EL (cell line): ENCODE results near the gene SF1.

ENCODE experiments used
- DNase-seq: peaks from one replicate; pipeline ENCODE4 v3.0.0-alpha.2; 2016

The SF1 gene

DNA sequence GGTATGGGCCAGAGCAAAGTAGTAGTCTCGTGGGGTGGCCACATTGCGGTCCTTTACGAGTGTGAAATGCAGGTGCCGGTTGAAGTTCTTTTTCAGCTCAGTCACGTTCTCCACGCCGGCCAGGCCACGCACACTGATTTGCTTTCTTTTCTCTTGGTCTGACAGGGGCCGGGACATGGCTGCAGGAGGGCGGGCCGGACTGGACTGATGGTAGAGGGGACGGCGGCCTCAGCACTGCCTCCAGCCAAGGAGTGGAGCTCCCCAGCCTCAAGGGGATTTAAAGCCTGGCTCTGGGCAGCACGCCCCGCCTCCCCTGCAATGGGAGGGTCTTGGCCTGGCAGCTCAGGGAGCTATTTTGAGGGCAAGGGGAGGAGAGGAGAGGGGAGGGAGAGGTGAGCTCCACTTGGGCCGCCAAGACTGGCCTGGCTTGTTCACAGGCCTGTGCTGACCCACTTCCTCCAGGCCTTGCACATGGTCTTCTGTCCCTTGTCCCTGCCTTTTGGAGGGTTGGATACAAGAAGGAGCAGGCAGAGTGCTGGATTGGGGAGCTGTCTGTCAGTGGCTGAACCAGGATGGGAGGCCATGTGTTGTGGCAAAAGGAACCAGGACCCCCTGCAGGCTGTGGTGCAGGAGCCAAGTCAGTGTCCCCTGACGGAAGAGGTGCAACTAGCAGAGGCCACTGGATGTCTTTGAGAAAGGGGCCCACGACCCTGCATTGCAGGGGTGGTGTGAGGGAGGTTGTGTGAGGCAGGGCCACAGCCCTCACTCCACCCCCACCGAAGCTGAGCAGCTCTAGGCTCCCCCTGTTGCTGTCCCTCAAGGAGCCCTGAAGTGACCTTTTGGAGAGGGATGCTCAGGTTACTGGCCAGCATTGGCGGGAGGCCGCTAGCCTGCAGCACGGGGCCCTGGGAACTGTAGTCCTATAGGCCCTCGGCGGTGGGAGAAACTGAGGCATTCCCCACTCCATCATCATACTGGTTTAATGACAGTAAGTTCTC lies 18.3 kb downstream of the SF1 start, which contains the start of gene PYGM:
TSS of gene PYGM (minus strand) at position 253 of the 998 bp plus-strand sequence. CDS start at position 177, 76 bp downstream.
- no peak for DNase-seq

DNA sequence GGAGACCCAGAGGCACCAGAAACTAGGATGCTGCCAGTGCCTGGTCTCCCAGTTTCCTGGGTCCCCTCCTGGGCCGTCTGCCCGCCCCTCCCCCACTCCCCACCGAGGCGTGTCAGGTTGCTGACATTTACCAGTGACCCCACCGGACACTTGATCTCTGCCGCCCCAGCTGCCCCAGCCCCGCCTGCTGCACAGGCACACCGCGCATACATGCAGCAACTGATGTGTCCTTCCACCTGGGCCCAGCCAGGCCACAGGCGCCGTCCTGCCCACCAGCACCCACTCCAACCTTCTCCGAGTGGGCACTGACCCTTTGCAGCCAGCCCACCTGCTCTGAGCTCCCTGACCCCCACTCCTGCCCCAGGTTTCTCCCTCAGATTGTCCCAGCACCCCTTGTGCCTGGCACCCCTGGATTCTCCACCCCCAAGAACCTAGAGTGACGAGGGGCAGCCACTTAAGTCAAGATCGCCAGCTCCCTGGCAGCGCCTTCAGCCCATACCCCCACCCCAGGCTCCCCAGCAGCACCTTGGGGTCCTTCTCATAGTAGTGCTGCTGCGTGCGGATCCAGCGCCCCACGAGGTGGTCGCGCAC lies 19.1 kb downstream of the SF1 start:
- DNase-seq = no peak

DNA sequence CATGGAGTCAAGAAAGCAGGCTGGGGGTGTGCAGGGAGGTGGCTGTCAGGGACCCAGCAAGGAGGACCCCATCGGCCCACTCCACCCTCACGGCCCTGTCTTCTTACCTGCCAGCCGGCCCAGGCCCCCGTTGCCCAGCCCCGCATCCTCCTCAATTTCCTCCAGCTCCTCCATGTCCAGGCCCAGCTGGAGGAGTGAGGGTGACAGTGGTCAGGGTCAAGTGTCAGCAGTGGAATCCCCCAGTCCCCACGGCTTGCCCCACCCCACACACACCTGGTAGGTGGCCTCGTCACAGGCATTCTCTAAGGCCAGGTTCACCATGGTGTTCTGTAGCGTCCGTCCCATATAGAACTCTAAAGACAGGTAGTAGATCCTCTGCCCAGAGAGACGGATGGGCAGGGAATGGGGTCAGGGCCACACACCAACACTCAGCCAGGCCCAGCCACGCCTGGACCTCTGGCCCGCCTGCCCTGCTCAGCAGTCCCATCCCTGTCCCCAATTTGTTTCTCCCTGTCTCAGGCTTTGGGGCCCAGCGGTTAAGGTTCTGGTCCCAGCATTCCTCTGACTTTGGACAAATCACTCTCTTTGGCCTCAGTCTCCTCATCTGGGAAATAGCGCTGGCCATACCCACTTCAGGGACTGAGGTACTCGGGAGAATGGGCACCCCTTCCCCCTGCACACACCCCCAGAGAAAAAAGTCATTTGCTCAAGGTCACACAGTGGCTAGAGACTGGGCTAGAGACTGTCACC lies 19.8 kb downstream of the SF1 start:
- DNase-seq = no peak

DNA sequence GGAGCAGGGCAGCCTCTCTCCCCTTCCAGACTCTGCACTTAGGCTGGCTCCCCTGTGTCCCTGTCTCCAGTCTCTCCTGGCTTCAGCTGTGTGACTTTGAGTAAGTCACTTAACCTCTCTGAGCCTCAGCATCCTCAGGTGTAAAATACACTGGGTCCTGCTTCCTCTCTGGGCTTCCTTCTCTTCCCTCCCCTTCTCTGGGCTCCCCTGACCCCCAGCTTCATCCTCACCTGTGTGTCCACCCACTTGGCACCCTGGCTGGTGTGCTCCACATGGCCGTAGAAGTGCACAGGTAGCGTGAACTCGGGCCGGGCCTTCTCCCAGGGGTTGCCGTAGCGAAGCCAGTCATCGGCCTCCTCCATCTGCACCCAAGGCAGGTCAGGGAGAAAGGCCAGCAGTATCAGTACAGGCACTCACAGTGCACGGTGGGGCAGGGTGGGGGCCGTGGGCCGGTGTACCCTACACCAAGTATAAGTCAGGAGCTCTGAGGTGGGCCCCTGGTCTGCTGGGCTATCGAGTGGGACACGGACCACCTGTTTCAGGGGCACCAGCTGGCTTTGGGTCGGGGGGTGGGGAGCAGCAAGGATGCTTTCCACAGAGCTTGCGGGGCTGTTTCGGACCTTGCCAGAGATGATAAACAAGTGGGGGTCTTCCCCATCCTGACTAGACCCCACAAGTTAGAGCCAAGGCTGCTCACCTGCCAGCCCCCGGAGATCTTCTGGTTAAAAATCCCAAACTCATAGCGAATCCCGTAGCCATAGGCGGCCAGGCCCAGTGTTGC lies 20.6 kb downstream of the SF1 start:
- DNase-seq = no peak

DNA sequence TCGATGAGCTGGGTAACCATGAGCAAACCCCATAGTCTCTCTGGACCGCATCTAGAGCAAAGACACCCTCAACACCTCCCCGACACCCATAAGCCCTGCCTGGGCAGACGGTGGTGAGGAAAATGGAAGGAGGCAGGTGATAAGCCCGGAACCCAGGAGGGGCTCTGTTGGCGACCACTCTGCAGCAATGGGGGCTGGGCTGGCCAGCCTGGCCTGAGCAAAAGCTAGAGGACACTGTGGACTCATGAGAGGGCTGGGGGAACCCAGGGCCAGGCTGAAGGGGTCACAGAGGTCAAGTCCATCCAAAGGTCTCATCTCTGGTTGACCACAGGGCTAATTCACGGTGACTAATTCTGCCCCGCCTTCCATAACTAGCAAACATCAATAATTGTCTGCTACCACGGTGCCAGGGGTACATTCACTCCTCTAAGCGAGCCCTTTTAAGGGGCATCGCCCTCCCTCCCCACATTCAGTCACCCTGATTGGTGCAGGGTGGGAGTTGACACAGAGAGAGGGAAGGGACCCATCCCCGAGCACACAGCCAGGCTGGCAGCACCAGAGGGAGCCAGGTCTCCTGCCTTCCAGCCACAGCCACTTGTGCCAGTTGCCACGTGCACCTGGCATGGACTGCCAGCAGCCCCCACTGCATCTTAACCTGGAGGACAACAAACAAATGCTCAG lies 22.5 kb downstream of the SF1 start:
- no peak for DNase-seq

DNA sequence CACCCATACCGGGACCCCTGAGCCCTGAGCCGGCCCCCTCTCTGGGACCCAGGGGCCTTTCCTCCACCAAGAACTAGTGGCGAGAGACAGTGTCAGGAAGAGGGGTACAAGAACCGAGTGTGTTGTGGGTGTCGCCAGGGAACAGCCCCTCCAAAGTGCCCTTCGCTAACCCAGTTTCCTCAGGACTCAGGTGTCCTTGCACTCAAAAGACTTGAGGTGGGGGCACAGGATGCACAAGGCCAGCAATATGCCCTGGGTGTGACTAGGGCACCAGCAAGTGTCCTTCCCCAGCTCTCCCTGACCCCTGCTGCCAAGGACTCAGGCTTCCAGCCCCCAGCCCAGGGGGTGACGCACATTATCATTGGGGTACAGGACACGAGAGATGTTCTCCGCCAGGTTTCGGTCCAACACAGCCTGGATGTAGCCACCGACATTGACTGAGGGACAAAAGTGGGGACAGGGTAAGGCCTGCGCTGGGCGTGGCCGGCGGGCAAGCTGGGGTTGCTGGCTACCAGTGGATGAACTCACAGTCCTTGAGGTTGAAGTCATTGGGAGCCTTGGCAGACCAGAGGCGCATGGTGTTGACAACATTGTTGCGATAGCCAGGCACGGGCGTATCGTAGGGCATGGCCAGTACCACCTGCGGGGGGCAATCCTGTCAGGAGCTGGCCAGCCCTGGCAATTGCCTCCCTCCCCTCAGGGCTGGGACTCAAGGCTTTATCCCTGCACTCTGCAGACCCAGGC lies 23.3 kb downstream of the SF1 start:
- DNase-seq = no peak

DNA sequence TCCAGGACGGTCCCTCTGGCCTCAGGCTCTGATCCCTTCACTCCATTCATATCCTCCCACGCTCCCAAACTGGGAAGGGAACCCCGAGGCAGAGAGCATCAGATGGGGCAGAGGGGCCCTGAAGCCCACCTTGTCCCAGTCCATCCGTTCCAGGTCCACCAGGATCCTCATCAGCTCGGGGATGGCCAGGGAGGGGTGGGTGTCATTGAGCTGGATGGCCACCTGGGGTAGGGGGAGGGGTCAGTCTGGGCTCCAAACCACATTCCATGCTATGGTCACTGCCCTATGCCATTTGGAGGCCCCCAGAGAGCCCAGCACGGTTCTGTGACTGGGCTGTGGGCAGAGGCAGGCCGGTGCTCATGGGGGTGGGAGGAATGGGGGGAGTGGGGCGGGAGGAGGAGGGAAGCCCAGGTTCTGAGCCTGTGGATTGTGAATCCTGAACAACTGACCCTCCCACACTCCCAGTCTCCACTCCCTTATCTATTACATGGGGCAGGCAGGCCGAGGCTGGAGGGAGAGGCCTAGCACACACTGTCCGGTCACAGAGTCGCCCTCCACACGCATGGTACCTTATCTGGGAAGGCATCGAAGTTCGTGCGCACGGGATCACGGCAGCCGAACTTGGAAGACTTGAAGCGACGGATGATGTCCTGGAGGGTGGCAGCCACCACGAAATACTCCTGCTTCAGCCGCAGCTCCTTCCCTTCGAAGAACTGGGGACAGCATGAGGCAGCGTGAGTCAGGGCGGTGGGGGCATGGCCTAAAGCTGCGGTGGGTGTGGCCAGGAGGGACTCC lies 24.0 kb downstream of the SF1 start:
- DNase-seq = no peak

DNA sequence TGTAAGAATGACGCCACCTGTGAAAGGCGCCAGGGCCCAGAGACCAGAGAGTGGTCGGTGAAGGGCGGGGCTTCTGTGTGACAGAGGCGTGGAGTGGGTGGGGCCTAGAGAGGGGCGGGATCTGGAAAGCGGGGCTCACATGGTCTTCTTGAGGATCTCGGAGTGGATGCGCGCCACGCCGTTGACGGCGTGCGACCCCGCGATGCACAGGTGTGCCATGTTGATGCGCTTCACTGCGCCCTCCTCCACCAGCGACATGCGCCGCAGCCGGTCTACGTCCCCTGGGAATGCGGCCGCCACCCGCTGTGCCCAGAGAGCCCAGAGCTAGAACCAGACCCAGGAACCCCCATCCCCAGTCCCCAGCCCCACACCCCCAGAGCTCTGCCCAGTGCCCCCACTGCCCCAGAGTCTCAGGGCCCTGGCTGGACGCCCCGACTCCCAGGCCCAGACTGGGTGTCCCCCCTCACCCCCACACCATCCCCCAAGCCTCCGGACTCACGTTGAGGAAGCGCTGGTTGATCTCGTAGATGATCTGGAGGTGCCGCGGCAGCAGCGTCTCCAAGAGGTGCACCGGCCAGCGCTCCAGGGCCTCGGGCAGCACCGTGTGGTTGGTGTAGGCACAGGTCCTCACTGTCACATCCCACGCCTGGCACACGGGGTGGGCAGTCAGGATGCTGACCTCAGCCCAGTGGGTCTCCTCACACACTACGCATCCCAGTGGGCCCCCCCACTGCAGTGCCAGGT lies 24.8 kb downstream of the SF1 start:
- DNase-seq = no peak

DNA sequence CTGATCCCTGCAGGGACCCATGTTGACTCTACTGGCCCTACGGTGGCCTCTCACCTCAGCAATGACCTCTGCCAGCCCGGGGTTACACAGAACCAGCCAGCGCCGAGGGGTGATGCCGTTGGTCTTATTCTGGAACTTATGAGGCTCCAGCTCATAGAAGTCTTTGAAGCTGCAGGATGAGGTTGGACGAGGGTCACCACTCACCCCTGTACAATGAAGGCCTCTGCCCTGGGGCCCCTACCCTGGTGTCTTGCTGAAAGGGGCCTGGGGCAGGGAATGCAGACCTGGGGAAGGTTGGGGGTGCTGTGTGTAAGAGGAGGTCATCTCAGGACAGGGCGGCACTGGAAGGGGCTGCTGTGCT lies 25.3 kb downstream of the SF1 start:
- DNase-seq = no peak

DNA sequence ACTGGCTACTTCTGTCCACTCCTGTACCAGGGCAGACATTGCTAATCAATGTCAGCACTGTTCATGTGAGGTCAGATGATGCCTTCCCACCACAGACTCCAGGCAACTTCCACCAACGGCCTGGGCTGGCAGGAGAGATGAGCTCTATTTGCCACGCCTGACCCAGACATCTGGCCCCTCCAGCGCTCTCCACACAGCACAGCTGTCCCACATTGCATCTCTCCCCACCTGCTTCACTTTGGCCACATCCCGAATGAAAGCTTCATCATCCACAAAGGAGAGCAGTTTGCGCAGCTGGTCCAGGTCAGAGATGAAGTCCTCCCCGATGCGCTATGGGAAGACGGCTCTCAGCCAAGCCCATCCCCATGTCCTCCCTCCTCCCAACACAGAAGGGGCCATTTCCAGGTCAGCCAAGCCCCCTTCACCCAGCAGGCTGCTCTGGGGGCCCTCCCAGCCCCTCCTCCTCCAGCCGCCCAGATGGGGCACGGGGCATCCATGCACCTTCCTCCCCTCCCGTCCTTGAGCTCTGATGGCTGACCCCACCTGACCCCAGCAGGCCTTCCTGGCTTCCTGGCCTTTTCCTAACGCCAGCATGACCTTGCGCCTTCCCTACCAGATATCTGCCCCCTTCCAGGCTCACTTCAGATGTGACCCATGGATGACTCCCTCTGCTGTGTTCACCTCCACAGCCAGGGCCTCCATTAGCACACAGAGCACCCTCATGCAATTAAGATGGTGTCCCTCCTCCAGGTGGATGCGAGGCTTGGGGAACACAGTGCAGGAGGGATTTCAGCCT lies 26.0 kb downstream of the SF1 start:
- DNase-seq = no peak

DNA sequence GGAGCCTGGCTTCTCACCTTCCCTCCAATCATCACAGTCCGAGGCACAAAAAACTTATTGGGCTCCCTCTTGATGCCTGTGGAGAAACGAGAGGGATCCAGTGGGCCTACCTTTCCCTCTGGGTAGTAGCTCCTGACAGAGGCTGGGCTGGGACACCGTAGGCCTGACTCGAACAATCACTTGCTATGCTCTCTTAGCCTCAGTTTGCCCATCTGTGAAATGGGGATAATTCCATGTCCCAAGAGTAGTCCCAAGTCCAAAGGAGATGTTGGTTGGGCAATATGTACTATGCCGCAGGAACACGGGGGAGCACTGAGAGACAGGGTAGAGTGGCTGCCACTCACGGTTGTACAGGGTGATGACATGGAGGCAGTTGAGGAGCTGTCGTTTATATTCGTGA lies 26.8 kb downstream of the SF1 start:
- DNase-seq = no peak

DNA sequence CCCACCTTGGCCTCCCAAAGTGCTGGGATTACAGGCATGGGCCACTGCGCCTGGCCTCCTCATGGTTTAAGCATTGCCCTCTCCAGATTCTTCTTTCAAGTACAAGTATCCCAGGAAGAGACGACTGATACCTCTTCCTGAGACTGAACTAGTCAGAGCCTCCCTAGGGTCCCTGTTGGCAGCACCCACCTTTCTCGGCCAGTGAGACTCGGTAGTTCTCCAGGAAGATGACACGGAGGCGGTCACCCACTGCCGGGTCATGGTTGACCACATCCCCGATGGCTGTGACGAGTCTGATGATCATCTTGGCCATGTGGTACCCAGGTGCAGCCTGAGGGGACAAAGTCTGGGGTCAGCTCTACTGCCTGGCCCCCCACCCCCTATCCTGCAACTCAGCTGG lies 27.2 kb downstream of the SF1 start:
- no peak for DNase-seq

DNA sequence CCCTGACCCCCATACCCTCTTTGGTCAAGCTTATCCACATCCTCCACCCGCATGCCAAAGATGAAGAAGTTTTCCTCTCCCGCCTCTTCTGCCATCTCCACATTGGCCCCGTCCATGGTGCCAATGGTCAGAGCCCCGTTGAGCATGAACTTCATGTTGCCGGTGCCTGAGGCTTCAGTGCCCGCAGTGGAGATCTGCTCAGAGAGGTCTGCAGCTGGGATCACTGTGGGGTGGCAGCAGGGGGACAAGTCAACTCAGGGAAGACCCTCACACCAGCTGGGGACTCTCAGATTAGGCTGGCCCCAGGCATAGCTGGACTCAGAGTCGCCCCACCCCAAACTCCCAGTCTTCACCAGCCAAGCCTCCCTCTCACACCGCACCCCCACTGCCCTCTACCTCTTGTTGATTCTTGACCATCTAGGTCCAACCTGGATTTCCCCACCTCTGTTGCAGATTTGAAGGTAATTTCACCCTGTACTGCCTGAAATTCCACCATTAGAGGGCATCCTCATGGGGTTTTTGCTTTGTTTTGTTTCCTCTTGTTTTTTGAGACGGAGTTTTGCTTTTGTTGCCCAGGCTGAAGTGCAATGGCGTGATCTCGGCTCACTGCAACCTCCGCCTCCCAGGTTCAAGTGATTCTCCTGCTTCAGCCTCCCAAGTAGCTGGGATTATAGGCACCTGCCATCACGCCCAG lies 27.8 kb downstream of the SF1 start:
- DNase-seq = no peak

DNA sequence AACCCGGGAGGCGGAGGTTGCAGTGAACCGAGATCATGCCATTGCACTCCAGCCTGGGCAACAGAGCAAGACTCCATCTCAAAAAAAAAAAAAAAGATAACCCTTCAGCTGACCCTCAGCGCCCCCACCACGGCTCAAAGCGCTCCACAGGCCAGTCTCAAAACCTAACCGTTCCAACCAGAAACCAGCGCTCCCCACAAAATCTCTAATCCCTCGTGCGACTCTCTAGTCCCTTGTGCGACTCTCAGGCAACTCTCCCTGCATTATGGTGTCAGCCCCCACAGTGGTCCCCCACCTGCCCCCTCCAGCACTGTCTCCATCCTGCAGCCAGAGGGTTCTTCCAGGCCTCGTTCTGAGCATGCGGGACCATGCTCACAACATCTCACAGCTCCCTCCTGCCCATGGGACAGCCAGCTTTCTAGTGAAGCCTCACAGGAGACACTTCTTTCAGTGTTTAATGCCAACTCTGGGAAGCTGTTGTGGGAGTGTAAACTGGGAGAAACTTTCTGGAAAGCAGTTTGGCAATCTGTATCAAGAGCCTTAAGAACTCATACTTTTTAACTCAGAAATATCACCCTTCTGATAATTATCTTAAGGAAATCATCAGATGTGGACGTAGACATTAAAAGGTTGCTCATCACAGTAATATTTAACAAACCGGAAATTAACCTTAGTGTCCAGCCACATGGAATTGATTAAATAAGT lies 30.2 kb downstream of the SF1 start:
- peak; percentile 80 for DNase-seq

DNA sequence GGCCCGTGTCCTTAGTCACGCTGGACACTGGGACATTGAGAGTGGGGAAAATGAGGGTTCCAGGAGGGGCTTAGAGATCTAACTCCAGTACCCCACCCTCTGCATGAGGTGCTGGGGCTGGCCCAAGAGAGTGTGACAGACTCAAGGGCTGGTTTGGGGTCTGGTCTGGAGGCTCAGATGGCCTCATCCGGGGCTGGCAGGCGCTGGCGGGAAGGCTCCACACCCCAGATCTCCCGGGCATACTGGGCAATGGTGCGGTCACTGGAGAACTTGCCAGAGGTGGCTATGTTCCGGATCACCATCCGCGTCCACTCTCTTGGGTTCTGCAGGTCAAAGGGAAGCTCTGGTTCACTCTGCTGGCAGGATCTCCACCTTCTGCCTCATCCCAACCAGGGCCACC lies 31.9 kb downstream of the SF1 start:
- DNase-seq = no peak

DNA sequence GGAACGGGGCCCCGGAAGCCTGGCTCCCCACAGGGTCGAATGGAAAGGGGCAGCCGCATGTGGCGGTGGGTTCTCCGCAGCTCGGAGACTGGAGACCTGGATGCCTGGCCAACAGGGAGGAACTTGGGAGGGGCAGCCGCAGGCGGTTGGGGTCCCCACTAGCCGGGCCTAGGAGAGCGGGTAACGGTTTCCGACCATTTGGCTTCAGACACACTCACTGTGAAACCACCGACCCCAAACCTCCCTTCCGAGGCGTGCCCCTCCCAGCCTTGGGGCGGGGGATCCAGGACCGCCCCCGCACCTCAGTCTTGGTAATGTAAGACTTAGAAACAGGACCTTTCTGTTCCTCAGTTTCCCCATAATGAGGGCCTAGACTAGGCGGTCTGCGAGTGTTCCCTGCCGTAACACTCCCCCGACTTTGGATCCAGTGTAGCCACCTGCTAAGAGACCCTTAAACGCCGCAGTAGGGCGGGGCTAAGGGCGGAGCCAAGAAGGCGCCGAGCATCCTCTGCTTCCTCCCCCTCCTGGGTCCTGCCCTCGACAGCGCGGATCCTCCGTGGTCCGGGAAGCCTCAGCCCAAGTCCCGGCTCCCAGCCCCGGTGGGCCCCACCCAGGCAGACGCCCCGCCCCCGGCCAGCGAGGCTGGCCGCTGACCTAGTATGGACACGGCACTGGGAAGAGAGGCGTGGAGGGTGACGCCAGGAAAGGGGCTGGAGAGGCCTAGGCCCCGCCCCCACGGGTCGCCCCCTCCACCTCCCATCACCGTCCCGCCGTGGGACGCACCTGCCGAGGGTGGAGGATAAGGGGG lies 32.6 kb downstream of the SF1 start:
- DNase-seq = peak; percentile 59

DNA sequence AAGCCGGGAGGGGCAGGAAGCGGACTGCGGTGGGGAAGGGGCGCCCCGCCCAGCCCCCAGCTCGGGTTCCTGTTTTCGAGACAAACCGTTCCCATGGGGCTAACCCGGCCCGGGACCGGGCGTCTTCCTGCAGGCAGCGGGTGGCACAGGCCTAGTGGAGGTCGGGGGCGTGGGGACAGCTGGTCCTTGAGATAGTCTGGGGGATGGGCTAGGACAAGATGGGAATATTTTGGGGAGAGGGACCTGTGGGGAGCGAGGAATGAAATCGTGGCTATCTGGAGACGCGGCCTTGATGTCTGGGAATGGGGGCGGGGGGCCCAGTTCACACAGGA lies 33.2 kb downstream of the SF1 start:
- DNase-seq = no peak
